IMR-90 (cell line): ENCODE results near the gene FRYL.

ENCODE experiments used
- POLR2A ChIP-seq: IDR thresholded peaks from 2 replicates; pipeline ENCODE4 v1.6.1; 2012; ENCODE audit warnings: mild to moderate bottlenecking, low read depth, low read length
- RAD21 ChIP-seq: IDR thresholded peaks from 2 replicates; pipeline ENCODE4 v1.6.1; 2012; ENCODE audit warnings: low read length, improper control_type of control experiment
- RFX5 ChIP-seq: IDR thresholded peaks from 2 replicates; pipeline ENCODE4 v1.8.0; 2012; ENCODE audit warnings: low read depth, mild to moderate bottlenecking, low read length, moderate library complexity
- TF ChIP-seq, protein P1 (sequence below): conservative IDR thresholded peaks from 2 replicates; pipeline ENCODE4 v1.5.1; 2012; ENCODE audit warnings: mild to moderate bottlenecking, low read depth, low read length, improper control_type of control experiment

DNA sequence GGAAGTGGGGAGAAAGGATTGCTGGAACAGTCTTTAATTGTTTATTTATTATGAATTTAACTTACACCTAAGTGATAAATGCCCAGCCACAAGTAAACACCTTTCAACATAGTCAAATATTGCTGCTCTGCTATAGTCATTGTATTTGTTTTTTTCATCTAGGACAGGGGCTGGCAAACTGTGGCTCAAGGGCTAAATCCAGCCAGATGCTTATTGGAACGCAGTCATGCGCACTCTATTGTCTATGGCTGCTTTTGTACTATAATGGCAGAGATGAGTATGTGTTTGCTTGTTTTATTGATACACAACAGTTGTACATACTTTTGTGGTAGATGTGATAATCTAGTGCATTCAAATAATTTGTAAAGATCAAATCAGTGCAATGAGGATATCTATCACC, 194.7 kb downstream of the FRYL start:
- TF ChIP-seq, protein P1, sequence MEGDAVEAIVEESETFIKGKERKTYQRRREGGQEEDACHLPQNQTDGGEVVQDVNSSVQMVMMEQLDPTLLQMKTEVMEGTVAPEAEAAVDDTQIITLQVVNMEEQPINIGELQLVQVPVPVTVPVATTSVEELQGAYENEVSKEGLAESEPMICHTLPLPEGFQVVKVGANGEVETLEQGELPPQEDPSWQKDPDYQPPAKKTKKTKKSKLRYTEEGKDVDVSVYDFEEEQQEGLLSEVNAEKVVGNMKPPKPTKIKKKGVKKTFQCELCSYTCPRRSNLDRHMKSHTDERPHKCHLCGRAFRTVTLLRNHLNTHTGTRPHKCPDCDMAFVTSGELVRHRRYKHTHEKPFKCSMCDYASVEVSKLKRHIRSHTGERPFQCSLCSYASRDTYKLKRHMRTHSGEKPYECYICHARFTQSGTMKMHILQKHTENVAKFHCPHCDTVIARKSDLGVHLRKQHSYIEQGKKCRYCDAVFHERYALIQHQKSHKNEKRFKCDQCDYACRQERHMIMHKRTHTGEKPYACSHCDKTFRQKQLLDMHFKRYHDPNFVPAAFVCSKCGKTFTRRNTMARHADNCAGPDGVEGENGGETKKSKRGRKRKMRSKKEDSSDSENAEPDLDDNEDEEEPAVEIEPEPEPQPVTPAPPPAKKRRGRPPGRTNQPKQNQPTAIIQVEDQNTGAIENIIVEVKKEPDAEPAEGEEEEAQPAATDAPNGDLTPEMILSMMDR, result no peak
- TF ChIP-seq RFX5 (no peak), POLR2A (no peak), RAD21 (no peak)
